Gastrocnemius medialis (tissue), 4 donors: ENCODE results near the gene HTR1D. TPM values are rescaled to one million over a fixed set of nuclear protein-coding genes. Genes with fewer than 3 reads are reported as not detected.
A peak's percentile ranks its signal among the peaks of the same experiment; 100 is the strongest.
"Not testable (repeated sequence)": the region's sequence is repeated elsewhere in the genome, so short reads cannot be mapped to it uniquely, and the experiment has no call there.

Source experiments
- ATAC-seq, 2 donors: fragments of 150-250 bp; one replicate each; pipeline ENCODE4 v1.9.1; 2016
- DNase-seq, 2 donors: peaks; one replicate each; pipeline ENCODE4 v3.0.0-alpha.2; 2019
- H3K27ac ChIP-seq, 4 donors: fragments of 200-600 bp; sonication (generic); 1 replicate in 1 of 4; 2 replicates in 3 of 4; pipeline ENCODE4 v1.5.1; 2016 to 2018; ENCODE audit warnings: mild to moderate bottlenecking in 2 of 4, moderate library complexity in 1 of 4
- H3K27me3 ChIP-seq, 3 donors: fragments of 200-600 bp; sonication (generic) in 2 of 3; 1 replicate in 1 of 3; 2 replicates in 2 of 3; pipeline versions ENCODE4 v1.5.1 to v1.6.0; 2016 to 2019; ENCODE audit warnings: mild to moderate bottlenecking in 1 of 3, moderate library complexity in 1 of 3
- H3K36me3 ChIP-seq, 2 donors: fragments of 200-600 bp; sonication (generic) in 1 of 2; one replicate each; pipeline ENCODE4 v1.5.1; 2017 to 2018
- H3K4me1 ChIP-seq, 2 donors: fragments of 200-600 bp; sonication (generic) in 1 of 2; one replicate each; pipeline ENCODE4 v1.5.1; 2016 to 2017; ENCODE audit warnings: mild to moderate bottlenecking in 2 of 2
- H3K4me3 ChIP-seq, 4 donors: fragments of 200-600 bp; sonication (generic) in 3 of 4; 1 replicate in 1 of 4; 2 replicates in 3 of 4; pipeline ENCODE4 v1.5.1; 2016 to 2019; ENCODE audit warnings: mild to moderate bottlenecking in 2 of 4
- H3K9me3 ChIP-seq, 3 donors: fragments of 200-600 bp; sonication (generic) in 2 of 3; 1 replicate in 1 of 3; 2 replicates in 2 of 3; pipeline ENCODE4 v1.5.1; 2016 to 2019
- CTCF ChIP-seq, 5 experiments: fragments of 450-650 bp in 3 of 5; fragments of 200-600 bp in 2 of 5; sonication (generic) in 2 of 5; IDR thresholded peaks in 4 of 5; conservative IDR thresholded peaks in 1 of 5; 1 replicate in 4 of 5; 2 replicates in 1 of 5; pipeline ENCODE4 v1.5.1; 2016 to 2019; ENCODE audit warnings: antibody characterized with exemption in 5 of 5, mild to moderate bottlenecking in 3 of 5, moderate library complexity in 3 of 5
- POLR2A ChIP-seq, 2 donors: fragments of 450-650 bp; IDR thresholded peaks; one replicate each; pipeline ENCODE4 v1.6.1; 2017; ENCODE audit warnings: antibody characterized with exemption in 2 of 2, mild to moderate bottlenecking in 2 of 2, moderate library complexity in 2 of 2
- in situ Hi-C, 4 donors: fragments of 200-750 bp; cut with MboI; loops; one replicate each; pipeline versions ENCODE4 v1.15.0 to v1.8.0; 2017; ENCODE audit warnings: low sequenced_read_pairs in 4 of 4
- intact Hi-C: fragments of 100-400 bp; cut with DNase I; formaldehyde crosslinking; loops from one replicate; pipeline ENCODE4 v1.15.1; 2023; ENCODE audit warnings: low total_unique reads
- total RNA-seq, 4 donors: library from RNA; depleted of rRNA; stranded (reverse); fragments of >200 nt; gene quantifications; one replicate each; pipeline versions ENCODE4 v1.1.0 to v1.2.3, GENCODE V29; 2016

The HTR1D gene
- total RNA-seq, 4 donors from 2014 or later: not detected

GRCh38 chr1:23224739-23225648, 7.7 kb upstream of the HTR1D start:
- no peak for DNase-seq
- H3K27ac ChIP-seq: no peak overlapping the region
- H3K27me3 ChIP-seq: peaks cover 8 to 12% (median 9%) of the 10 kb centered on the region in 3 donors
- H3K4me1 ChIP-seq: no peaks in the 10 kb centered on the region
- intact Hi-C loops (no loop called here), in situ Hi-C loops (no loop called here)
- no peaks in the 10 kb centered on the region for H3K9me3 ChIP-seq
- no peak for TF ChIP-seq CTCF (IDR thresholded peaks at IDR 0.05 in 4 of 5, conservative IDR thresholded peaks at IDR 0.05 in 1 of 5)
- no peak for TF ChIP-seq POLR2A (IDR thresholded peaks at IDR 0.05)
- ATAC-seq: peak in 1 of 2 donors; percentile 19
- H3K36me3 ChIP-seq: no peaks in the 10 kb centered on the region
- no peak overlapping the region for H3K4me3 ChIP-seq

GRCh38 chr1:23223963-23224362, 6.7 kb upstream of the HTR1D start:
- H3K9me3 ChIP-seq, H3K36me3 ChIP-seq, DNase-seq, ATAC-seq, H3K27ac ChIP-seq, H3K4me1 ChIP-seq, H3K4me3 ChIP-seq, in situ Hi-C loops, intact Hi-C loops: not testable (repeated sequence)
- H3K27me3 ChIP-seq: peaks cover 8 to 19% (median 12%) of the 10 kb centered on the region in 3 donors

GRCh38 chr1:23223490-23223951, 6.2 kb upstream of the HTR1D start:
- in situ Hi-C loops, H3K9me3 ChIP-seq, H3K4me1 ChIP-seq, H3K27ac ChIP-seq, H3K36me3 ChIP-seq, intact Hi-C loops, H3K4me3 ChIP-seq, DNase-seq, ATAC-seq: not testable (repeated sequence)
- H3K27me3 ChIP-seq: peaks cover 8 to 23% (median 16%) of the 10 kb centered on the region in 3 donors

- no peaks in the 10 kb centered on the region for H3K9me3 ChIP-seq
- TF ChIP-seq POLR2A (IDR thresholded peaks at IDR 0.05) (no peak), CTCF (IDR thresholded peaks at IDR 0.05 in 4 of 5, conservative IDR thresholded peaks at IDR 0.05 in 1 of 5) (no peak)
- H3K36me3 ChIP-seq: no peaks in the 10 kb centered on the region
- H3K4me3 ChIP-seq: no peak overlapping the region
- intact Hi-C loops: no loop called here
- no peak for DNase-seq
- ATAC-seq: no peak
- H3K4me1 ChIP-seq: peaks cover 0 to under 1% of the 10 kb centered on the region in 2 donors
- in situ Hi-C loops: no loop called here
- peaks cover 10 to 30% (median 24%) of the 10 kb centered on the region in 3 donors for H3K27me3 ChIP-seq
- no peak overlapping the region for H3K27ac ChIP-seq
Observed at GRCh38 chr1:23222742-23223141, 5.4 kb upstream of the HTR1D start.

GRCh38 chr1:23222331-23222730, 5.0 kb upstream of the HTR1D start:
- H3K27ac ChIP-seq: no peak overlapping the region
- TF ChIP-seq CTCF (IDR thresholded peaks at IDR 0.05 in 4 of 5, conservative IDR thresholded peaks at IDR 0.05 in 1 of 5) (no peak), POLR2A (IDR thresholded peaks at IDR 0.05) (no peak)
- H3K9me3 ChIP-seq: no peaks in the 10 kb centered on the region
- H3K4me1 ChIP-seq: peaks cover 0 to 5% of the 10 kb centered on the region in 2 donors
- H3K27me3 ChIP-seq: peaks cover 15 to 34% (median 28%) of the 10 kb centered on the region in 3 donors
- ATAC-seq (no peak), DNase-seq (no peak)
- no peak overlapping the region for H3K4me3 ChIP-seq
- H3K36me3 ChIP-seq: no peaks in the 10 kb centered on the region
- intact Hi-C loops: no loop called here
- in situ Hi-C loops: no loop called here
